Endometrium (tissue), 2 donors: ENCODE results near the gene KPNA1.
A peak's percentile ranks its signal among the peaks of the same experiment; 100 is the strongest.

Experiments used
- FAIRE-seq: peaks from 2 replicates; lab custom pipeline; 2012; peaks lifted over from hg19 to GRCh38; lab: Jason Lieb, UNC
- donor health status: control.
- donor health status: control.

Gene KPNA1

GRCh38 chr3:122415104-122415744 is 99.5 kb downstream of the KPNA1 start:
- FAIRE-seq, result no peak

DNA sequence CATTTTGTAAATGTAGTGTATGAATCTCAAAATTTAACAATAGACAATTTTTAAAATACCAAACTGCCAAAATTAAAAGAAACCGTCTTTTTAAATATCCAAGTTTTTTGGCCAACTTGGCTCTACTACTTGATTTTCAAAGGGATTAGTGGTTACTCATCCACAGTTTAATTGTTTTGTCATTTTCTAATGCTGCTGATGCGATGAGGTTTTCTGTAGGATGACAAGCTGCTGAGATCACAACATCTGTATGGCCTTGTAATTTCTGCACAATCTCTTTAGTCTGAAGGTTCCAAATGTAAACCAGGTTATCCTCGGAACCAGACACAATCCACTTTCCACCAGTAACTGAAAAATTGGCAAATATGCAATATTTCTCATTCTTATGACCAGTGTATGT is 100.3 kb downstream of the KPNA1 start:
- FAIRE-seq, result no peak

- no peak for FAIRE-seq
These were observed 104.1 kb downstream of the KPNA1 start for GRCh38 chr3:122410639-122411038.

- no peak for FAIRE-seq
These were observed 104.6 kb downstream of the KPNA1 start for GRCh38 chr3:122410111-122410510.

- no peak for FAIRE-seq
These were observed 105.3 kb downstream of the KPNA1 start for GRCh38 chr3:122409446-122409845.

DNA sequence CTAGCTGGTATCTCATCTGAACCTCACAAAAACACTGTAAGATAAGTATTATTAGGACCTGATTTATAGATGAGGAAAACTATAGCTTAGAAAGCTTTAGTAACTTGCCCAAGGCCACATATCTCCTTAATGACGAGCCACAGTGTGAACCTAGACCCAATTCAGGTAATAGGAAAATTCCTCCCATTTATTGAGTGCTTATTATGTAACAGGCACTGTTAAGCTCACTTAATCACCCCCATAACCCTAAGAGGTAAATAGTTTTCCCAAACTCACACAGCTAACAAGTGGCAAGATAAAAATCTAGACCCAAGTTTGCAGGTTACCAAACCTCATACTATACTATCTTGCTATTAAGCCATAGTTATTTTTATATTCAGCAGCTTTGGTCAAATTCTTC is 106.8 kb downstream of the KPNA1 start:
- FAIRE-seq, result no peak

- no peak for FAIRE-seq
These were observed 108.5 kb downstream of the KPNA1 start for GRCh38 chr3:122406198-122406597.

DNA sequence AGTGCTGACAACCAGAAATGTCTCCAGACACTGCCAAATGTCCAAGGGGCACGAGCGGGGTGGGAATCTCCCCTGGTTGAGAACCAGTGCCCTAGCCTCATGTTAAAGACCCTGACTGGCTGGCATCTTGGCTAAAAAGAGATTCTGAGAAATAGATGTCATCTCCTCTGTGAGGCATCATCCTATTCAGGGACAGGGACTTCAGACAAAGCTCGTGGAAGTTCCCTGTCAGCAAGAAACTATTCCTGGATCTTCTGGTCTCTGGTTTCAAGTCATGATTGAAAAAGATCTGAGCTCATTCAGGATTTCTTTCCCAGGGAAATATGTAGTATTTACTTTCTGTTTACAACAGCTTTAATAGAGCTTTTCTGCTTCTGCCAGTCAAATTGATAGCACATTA is 109.7 kb downstream of the KPNA1 start:
- no peak for FAIRE-seq

DNA sequence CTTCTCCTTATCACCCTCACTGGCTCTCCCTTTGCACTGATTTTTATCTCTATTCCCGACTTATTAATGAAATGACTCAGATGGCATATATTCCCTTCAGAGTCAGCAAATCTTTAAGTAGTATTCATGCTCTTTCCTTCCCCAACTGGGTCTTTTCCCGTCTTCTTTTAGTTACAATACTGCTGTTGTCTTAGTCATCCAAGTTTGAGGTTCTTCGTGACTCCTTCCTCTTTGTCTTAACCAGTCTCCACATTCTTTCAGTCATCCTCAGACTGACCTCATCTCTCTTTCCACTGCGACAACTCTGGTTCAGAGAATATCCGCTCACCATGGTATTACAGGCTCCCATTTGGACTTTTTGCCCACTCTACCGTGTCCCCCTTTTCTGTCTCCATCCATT is 111.2 kb downstream of the KPNA1 start:
- no peak for FAIRE-seq

GRCh38 chr3:122398920-122399319 is 115.8 kb downstream of the KPNA1 start:
- no peak for FAIRE-seq

GRCh38 chr3:122397201-122397600 is 117.5 kb downstream of the KPNA1 start:
- no peak for FAIRE-seq

GRCh38 chr3:122396511-122396910 is 118.2 kb downstream of the KPNA1 start:
- FAIRE-seq, result no peak

DNA sequence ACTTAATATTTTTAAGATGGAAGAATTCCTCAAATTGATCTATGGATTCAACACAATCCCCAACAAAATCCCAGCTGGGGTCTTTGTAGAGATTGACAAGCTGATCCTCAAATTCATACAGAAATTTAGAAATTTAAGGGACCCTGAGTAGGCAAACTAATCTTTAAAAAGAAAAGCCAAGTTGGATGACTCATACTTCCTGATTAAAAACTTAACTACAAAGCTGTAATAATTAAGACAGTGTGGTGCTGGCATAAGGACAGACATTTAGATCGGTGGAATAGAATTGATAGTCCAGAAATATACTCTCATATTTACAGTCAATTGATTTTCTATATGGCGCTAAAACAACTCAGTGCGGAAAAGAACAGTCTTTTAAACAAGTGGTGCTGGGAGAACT is 119.2 kb downstream of the KPNA1 start:
- no peak for FAIRE-seq

- no peak for FAIRE-seq
These were observed 120.6 kb downstream of the KPNA1 start for GRCh38 chr3:122394173-122394572.

GRCh38 chr3:122392868-122393844 is 121.6 kb downstream of the KPNA1 start:
- peak; percentile 64 for FAIRE-seq

GRCh38 chr3:122391681-122392446 is 122.9 kb downstream of the KPNA1 start:
- no peak for FAIRE-seq

DNA sequence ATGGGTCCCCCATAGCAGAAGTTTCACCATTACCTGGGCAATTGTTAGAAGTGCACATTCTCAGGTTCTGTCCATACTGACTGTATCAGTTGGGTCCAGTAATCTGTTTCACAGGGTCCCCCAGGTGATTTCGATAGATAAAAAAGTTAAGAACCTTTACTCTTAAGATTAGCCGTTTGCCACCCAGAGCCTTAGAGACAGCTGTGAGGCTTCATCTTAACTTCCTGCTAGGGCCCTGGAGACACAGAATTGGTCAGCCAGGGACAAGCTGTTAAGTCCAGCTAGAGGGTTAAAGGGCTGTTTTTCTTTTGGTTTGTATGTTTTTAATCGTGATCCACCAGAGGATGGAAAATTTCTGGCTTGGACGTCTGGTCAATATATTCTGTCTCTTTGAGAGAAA is 124.1 kb downstream of the KPNA1 start:
- no peak for FAIRE-seq

DNA sequence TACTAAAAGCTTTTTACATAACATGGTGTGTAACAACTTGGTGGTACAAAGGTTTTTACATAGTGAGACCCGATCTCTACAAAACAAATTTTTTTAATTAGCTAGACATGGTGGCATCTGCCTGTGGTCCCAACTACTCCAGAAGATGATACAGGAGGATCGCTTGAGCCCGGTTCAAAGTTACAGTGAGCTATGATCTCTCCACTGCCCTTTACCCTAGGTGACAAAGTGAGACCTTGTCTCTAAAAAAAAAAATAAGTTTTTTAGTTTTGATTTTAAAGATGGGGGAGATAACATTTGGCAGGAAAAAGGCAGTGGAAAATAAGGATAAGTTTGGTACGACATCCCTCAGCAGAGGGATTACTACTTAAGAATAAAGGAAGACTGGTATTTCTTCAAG is 124.8 kb downstream of the KPNA1 start:
- no peak for FAIRE-seq

DNA sequence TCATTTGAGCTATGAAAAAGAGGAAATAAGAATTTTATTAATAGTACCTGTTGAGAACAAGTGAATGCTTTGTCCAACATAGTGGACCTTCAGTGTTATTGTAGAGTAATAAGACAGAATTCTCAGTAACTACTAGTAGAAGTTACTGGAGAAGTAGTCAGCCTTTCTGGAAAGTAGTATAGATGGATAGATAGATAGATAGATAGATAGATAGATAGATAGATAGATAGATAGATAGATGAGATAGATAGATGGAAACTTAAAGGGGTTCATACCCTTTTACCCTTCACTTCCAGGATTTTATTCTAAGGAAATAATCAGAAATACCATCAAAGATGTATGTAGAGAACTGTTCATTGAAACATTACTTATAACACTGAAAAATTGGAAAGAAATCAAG is 125.5 kb downstream of the KPNA1 start:
- FAIRE-seq, result no peak

- no peak for FAIRE-seq
These were observed 127.0 kb downstream of the KPNA1 start for GRCh38 chr3:122387709-122388108.

GRCh38 chr3:122383771-122384697 is 130.7 kb downstream of the KPNA1 start, which contains the start of gene FAM162A:
TSS of gene FAM162A (plus strand) at chr3:122384182. CDS start at chr3:122384266, 84 bp downstream.
- no peak for FAIRE-seq
